OCI-LY1 (cell line): Measurements from ENCODE around the gene DCUN1D1.

Source experiments
- CTCF ChIP-seq: fragments of 200-600 bp; sonication (generic), shearing (Covaris generic); IDR thresholded peaks from 2 replicates; pipeline ENCODE4 v1.5.1; 2017; ENCODE audit warnings: mild to moderate bottlenecking, antibody characterized with exemption, low read length, moderate library complexity, mixed read lengths
- EZH2 ChIP-seq: fragments of 200-600 bp; sonication (generic), shearing (Covaris generic); IDR thresholded peaks from 2 replicates; pipeline ENCODE4 v1.8.0; 2017; ENCODE audit warnings: borderline replicate concordance, mixed run types, mild to moderate bottlenecking, antibody characterized with exemption, low read length, moderate library complexity, mixed read lengths

GRCh38 chr3:182908471-182908870 is 71.9 kb downstream of the DCUN1D1 start:
- TF ChIP-seq CTCF (no peak), EZH2 (no peak)
